SU-DHL-6 (cell line): ENCODE measurements around the gene ACER1.

ENCODE experiments used
- H2AFZ ChIP-seq: fragments of 200-600 bp; sonication (generic); 2 replicates; pipeline ENCODE4 v1.6.1; 2014; ENCODE audit warnings: low read depth, mild to moderate bottlenecking, moderate library complexity, mixed read lengths, antibody characterized with exemption, low read length; ENCODE audit not compliant: severe bottlenecking
- H3F3A ChIP-seq: fragments of 200-600 bp; shearing (Covaris generic); 2 replicates; pipeline ENCODE4 v1.6.0; 2016; ENCODE audit warnings: antibody characterized with exemption, mild to moderate bottlenecking; ENCODE audit not compliant: insufficient read depth
- H3K27ac ChIP-seq: fragments of 200-600 bp; sonication (generic); 2 replicates; pipeline ENCODE4 v1.5.1; 2016; ENCODE audit warnings: low read depth, mild to moderate bottlenecking, low read length, moderate library complexity, mixed read lengths
- H3K27me3 ChIP-seq: fragments of 200-600 bp; sonication (generic), shearing (Covaris generic); 2 replicates; pipeline ENCODE4 v1.6.0; 2014; ENCODE audit warnings: mild to moderate bottlenecking, low read length
- H3K36me3 ChIP-seq: fragments of 200-600 bp; sonication (generic); 2 replicates; pipeline ENCODE4 v1.6.1; 2014; ENCODE audit warnings: mild to moderate bottlenecking, low read length, mixed read lengths
- H3K4me2 ChIP-seq: fragments of 300-600, 200-600 bp; shearing (Covaris generic), sonication (generic); 2 replicates; pipeline ENCODE4 v1.6.0; 2014; ENCODE audit warnings: low read length, low read depth, mild to moderate bottlenecking; ENCODE audit not compliant: poor library complexity, severe bottlenecking
- H3K4me3 ChIP-seq: fragments of 200-600 bp; sonication (generic); 2 replicates; pipeline ENCODE4 v1.5.1; 2014; ENCODE audit warnings: antibody characterized with exemption, low read length, mild to moderate bottlenecking, mixed read lengths; ENCODE audit not compliant: insufficient read depth, poor library complexity, severe bottlenecking
- H3K79me2 ChIP-seq: fragments of 200-600 bp; sonication (generic); 2 replicates; pipeline ENCODE4 v1.6.1; 2014; ENCODE audit warnings: mild to moderate bottlenecking, low read length, moderate library complexity; ENCODE audit not compliant: insufficient read depth
- H3K9ac ChIP-seq: fragments of 200-600 bp; sonication (generic); 2 replicates; pipeline ENCODE4 v1.7.0; 2014; ENCODE audit warnings: mild to moderate bottlenecking, low read length
- H3K9me2 ChIP-seq: fragments of 200-600 bp; sonication (generic); replicated peaks from 2 replicates; pipeline ENCODE4 v1.6.1; 2014; ENCODE audit warnings: low read length; ENCODE audit not compliant: insufficient read depth
- H3K9me3 ChIP-seq: fragments of 200-600 bp; sonication (generic); 2 replicates; pipeline ENCODE4 v1.6.1; 2014; ENCODE audit warnings: low read length, mixed read lengths; ENCODE audit not compliant: insufficient read depth
- H4K20me1 ChIP-seq: fragments of 200-600 bp; sonication (generic); 2 replicates; pipeline ENCODE4 v1.6.1; 2014; ENCODE audit warnings: low read depth, mild to moderate bottlenecking, antibody characterized with exemption, low read length, moderate library complexity, mixed read lengths
- CTCF ChIP-seq: fragments of 200-600 bp; sonication (generic); IDR thresholded peaks from one replicate; pipeline ENCODE4 v1.5.1; 2017; ENCODE audit warnings: antibody characterized with exemption, mild to moderate bottlenecking, low read length, moderate library complexity; ENCODE audit not compliant: insufficient read depth, poor library complexity, severe bottlenecking
- EZH2phosphoT487 ChIP-seq: fragments of 200-600 bp; sonication (generic), shearing (Covaris generic); conservative IDR thresholded peaks from 2 replicates; pipeline ENCODE4 v1.6.1; 2018; ENCODE audit warnings: mild to moderate bottlenecking, antibody characterized with exemption, low read length, moderate library complexity, mixed read lengths

The ACER1 gene

GRCh38 chr19:6372594-6373095, 39.2 kb upstream of the ACER1 start, which contains the start of gene ALKBH7:
Gene ALKBH7, plus strand, starts transcription at chr19:6372794. Its CDS starts 27 bp downstream, at chr19:6372821.
- TF ChIP-seq EZH2phosphoT487 = no peak
- no peak for TF ChIP-seq CTCF
- H3K9me2 ChIP-seq = no peaks in the 10 kb centered on the region
- no peaks in the 10 kb centered on the region for H4K20me1 ChIP-seq
- H3K4me3 ChIP-seq = peak within 1 kb of the TSS; percentile 81
- peak within 1 kb of the TSS; percentile 76 for H3K9ac ChIP-seq
- peak within 1 kb of the TSS; percentile 70 for H3K4me2 ChIP-seq
- H3F3A ChIP-seq = peaks cover 7% of the 10 kb centered on the region
- peak within 1 kb of the TSS; percentile 85 for H3K27ac ChIP-seq
- H3K9me3 ChIP-seq = no peaks in the 10 kb centered on the region
- 0 out of 2 replicates have a peak, but pooled peaks cover 4% of the 10 kb centered on the region for H3K36me3 ChIP-seq
- H2AFZ ChIP-seq = peak within 1 kb of the TSS; percentile 69
- no peaks in the 10 kb centered on the region for H3K27me3 ChIP-seq
- no peaks in the 10 kb centered on the region for H3K79me2 ChIP-seq

- no peak for TF ChIP-seq EZH2phosphoT487
- no peak for TF ChIP-seq CTCF
- Histone ChIP-seq H3K79me2 (peaks cover 13% of the 10 kb centered on the region; the same call in 1 of the 2 replicates), H2AFZ (no peak overlapping the region), H3K27ac (no peak overlapping the region), H4K20me1 (no peaks in the 10 kb centered on the region), H3F3A (no peaks in the 10 kb centered on the region), H3K4me2 (no peak overlapping the region), H3K4me3 (no peak overlapping the region), H3K27me3 (no peaks in the 10 kb centered on the region), H3K9ac (no peak overlapping the region), H3K9me2 (no peaks in the 10 kb centered on the region), H3K36me3 (0 out of 2 replicates have a peak, but pooled peaks cover 4% of the 10 kb centered on the region), H3K9me3 (no peaks in the 10 kb centered on the region)
Measured at GRCh38 chr19:6364353-6364752, 30.9 kb upstream of the ACER1 start.

- Histone ChIP-seq H3K9me2 (no peaks in the 10 kb centered on the region), H3K79me2 (peaks cover 13% of the 10 kb centered on the region; the same call in 1 of the 2 replicates), H3K9ac (peak overlapping the region; percentile 91), H2AFZ (no peak overlapping the region), H3K9me3 (no peaks in the 10 kb centered on the region), H4K20me1 (no peaks in the 10 kb centered on the region), H3K36me3 (no peaks in the 10 kb centered on the region), H3K27ac (peak overlapping the region; percentile 45), H3K4me2 (peak overlapping the region; percentile 89), H3K27me3 (no peaks in the 10 kb centered on the region), H3K4me3 (peak overlapping the region; percentile 84), H3F3A (no peaks in the 10 kb centered on the region)
- TF ChIP-seq CTCF (no peak), EZH2phosphoT487 (no peak)
Measured at GRCh38 chr19:6362351-6362801, 29.0 kb upstream of the ACER1 start.
